Dendritic cell treated with granulocyte-macrophage colony-stimulating factor and Interleukin-4, amounts not matched to agents 40 ng/mL and 50 ng/mL, for 4 days (primary cell): ENCODE results near the gene GSAP.

Experiments
- H3K27ac Mint-ChIP-seq: one replicate; pipeline ENCODE4 v1.8.0; 2022; ENCODE audit warnings: mild to moderate bottlenecking, mixed read lengths
- H3K27me3 Mint-ChIP-seq: one replicate; pipeline ENCODE4 v1.8.0; 2022; ENCODE audit warnings: mild to moderate bottlenecking, mixed read lengths
- H3K36me3 Mint-ChIP-seq: one replicate; pipeline ENCODE4 v1.8.0; 2022; ENCODE audit warnings: low read depth, mixed read lengths
- H3K4me1 Mint-ChIP-seq: one replicate; pipeline ENCODE4 v1.8.0; 2022; ENCODE audit warnings: low read depth, mixed read lengths
- H3K4me3 Mint-ChIP-seq: one replicate; pipeline ENCODE4 v1.8.0; 2022; ENCODE audit warnings: mild to moderate bottlenecking, moderate library complexity, mixed read lengths
- H3K9me3 Mint-ChIP-seq: one replicate; pipeline ENCODE4 v1.8.0; 2022; ENCODE audit warnings: mixed read lengths
- intact Hi-C: fragments of 100-400 bp; cut with micrococcal nuclease; formaldehyde crosslinking; loops from one replicate; pipeline ENCODE4 v1.15.0; 2022

Gene GSAP

DNA sequence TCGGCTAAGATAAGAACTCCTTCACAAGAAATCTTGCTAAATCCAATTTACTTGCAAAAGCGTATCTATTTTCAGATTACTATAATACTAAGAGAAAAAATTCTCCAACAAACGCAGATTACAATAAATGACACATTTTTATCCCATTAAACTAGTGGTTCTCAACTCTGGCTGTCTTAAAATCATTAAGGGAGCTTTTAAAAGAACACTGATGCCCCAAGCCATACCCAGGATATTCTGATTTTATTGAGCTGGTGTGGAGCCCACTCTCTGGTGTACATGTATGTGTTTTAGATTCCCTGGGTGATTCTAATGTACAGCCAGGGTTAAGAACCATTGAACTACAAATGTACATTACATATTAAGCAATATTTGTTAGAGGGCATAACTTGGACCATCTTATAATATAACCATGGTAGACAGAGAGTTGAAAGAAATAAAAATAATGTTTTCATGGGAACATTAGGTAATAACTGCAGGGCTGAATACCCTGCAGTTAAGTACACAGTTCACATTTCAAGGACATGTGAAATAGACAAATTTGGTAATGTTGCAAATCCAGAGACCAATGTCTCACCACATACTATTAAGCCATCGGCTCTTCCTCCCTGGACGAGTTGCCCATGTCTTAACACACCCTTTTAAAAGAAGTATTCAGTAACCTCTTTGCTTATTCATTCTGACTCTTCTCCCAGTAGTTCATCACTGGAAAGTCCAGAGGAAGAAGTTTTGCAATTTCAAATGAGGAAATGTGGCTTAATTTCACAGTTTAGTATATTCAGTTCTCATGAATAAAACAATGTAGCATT lies 6.2 kb downstream of the GSAP start:
- no peaks in the 10 kb centered on the region for H3K9me3 Mint-ChIP-seq
- H3K4me1 Mint-ChIP-seq = peaks cover 30% of the 10 kb centered on the region
- intact Hi-C loops = no loop called here
- H3K27me3 Mint-ChIP-seq = no peaks in the 10 kb centered on the region
- H3K27ac Mint-ChIP-seq = peak overlapping the region; percentile 94
- H3K36me3 Mint-ChIP-seq = peaks cover 15% of the 10 kb centered on the region
- H3K4me3 Mint-ChIP-seq = no peak overlapping the region

DNA sequence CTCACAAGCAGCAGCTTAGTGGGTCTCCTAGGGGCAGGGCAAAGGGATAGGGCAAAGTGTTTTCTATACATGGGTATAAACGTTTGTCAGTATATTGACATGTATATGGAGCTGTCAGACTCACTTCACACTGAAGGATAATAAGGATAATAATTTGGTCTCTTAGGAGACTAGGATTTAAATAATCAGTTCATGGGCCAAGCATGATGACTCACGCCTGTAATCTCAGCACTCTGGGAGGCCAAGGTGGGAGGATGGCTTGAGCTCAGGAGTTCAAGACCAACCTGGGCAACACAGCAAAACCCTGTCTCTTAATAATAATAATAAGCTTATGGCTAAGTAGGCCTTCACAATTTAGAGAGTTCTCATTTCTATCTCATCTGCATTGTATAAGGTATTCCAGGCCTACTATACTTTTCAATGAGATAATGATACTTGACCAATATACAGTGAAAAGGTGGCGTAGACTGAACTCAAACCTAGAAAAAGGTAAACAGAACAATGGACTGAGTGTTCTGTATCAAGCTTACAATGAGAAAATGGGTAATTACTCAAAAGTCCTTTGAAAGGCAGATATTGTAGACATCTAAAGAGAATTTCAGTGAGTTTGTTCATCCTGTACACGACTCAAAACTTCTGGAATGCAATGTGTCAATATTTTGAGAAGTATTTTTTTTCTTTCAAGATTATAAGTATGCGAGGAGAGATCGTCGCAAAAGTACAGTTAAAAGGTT lies 7.0 kb downstream of the GSAP start:
- H3K9me3 Mint-ChIP-seq = no peaks in the 10 kb centered on the region
- H3K4me3 Mint-ChIP-seq = peak overlapping the region; percentile 9
- no peaks in the 10 kb centered on the region for H3K27me3 Mint-ChIP-seq
- H3K27ac Mint-ChIP-seq = peak overlapping the region; percentile 94
- peaks cover 13% of the 10 kb centered on the region for H3K36me3 Mint-ChIP-seq
- intact Hi-C loops = no loop called here
- H3K4me1 Mint-ChIP-seq = peaks cover 37% of the 10 kb centered on the region

DNA sequence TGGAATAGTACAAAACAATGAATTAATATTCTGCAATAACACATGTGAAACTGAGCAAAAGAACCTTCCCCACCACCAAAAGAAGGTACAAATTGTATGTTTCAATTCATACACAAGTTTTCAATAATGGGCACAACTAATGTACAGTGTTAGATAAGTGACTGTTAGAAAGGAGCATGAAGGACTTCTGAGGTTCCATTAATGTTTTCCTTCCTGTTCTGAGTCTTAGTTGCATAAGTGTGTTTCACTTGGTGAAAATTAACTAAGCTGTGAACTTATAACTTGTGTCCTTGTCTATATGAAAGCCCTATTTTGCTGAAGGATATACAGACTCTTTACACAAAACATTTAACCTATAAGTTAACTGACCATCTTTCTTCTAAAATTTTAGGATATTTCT lies 8.2 kb downstream of the GSAP start:
- intact Hi-C loops = no loop called here
- Mint-ChIP-seq H3K27ac (peak overlapping the region; percentile 94), H3K36me3 (peaks cover 22% of the 10 kb centered on the region), H3K4me3 (no peak overlapping the region), H3K27me3 (no peaks in the 10 kb centered on the region), H3K4me1 (peaks cover 44% of the 10 kb centered on the region), H3K9me3 (no peaks in the 10 kb centered on the region)

DNA sequence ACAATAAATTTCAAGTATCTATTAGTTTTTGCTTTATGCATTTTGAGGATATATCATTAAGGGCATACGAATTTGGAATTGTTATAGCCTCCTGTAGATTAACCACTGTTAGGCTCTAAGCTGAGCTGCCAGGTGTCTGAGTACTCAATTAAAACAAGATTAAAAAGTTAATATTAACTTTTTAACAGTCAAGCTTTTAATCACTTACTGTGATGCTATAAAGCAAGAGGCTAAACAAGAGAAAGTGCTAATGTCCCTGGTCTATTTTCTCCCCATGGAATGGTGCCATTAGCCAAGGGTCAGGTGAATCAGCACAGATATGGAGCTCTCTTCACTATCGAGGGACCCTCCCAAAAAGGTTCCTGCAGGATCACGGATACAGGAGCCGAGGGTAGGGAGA lies 9.7 kb downstream of the GSAP start:
- H3K4me3 Mint-ChIP-seq = no peak overlapping the region
- no peaks in the 10 kb centered on the region for H3K27me3 Mint-ChIP-seq
- intact Hi-C loops = no loop called here
- H3K9me3 Mint-ChIP-seq = no peaks in the 10 kb centered on the region
- H3K27ac Mint-ChIP-seq = no peak overlapping the region
- H3K4me1 Mint-ChIP-seq = peaks cover 38% of the 10 kb centered on the region
- H3K36me3 Mint-ChIP-seq = peaks cover 20% of the 10 kb centered on the region

DNA sequence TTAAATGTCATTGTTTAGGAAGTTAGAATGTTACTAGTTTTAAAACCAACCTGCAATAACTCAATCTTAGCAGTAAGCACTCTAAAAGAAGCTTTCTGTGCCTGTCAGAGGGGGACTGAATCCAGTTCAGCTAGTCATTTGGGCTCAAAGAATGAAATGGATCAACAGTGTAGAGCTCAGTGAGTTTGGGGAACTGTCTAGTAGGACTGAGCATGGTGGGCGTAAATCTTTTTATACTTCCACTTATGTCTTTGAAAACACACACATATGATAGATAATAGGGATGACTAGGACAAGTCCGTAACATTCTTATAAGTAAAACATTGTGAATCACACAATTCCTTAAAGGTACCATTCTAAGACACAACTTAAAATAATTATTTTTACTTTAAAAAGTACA lies 11.5 kb downstream of the GSAP start:
- H3K4me1 Mint-ChIP-seq = peaks cover 56% of the 10 kb centered on the region
- no peaks in the 10 kb centered on the region for H3K9me3 Mint-ChIP-seq
- H3K36me3 Mint-ChIP-seq = peaks cover 34% of the 10 kb centered on the region
- H3K27me3 Mint-ChIP-seq = no peaks in the 10 kb centered on the region
- no peak overlapping the region for H3K4me3 Mint-ChIP-seq
- intact Hi-C loops = no loop called here
- H3K27ac Mint-ChIP-seq = no peak overlapping the region

DNA sequence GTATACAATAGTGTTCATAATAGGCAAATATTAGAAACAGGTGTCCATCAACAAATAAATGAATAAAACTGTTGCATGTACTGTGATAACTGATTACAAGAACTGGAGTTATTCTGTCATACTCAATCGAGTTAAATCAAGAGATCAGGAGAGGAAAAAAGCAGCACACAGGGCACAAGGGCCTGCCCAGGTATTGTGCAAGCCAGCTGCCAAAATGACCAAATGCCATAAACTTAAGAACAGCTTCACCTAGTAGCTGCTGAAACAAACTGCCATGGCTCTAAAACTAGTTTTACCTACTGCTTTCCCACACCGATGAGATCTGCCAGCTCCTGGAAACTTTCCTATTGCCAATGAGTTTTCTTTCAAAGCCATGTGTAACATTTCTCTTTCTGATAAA lies 12.2 kb downstream of the GSAP start:
- intact Hi-C loops = no loop called here
- peaks cover 59% of the 10 kb centered on the region for H3K4me1 Mint-ChIP-seq
- no peaks in the 10 kb centered on the region for H3K9me3 Mint-ChIP-seq
- H3K27me3 Mint-ChIP-seq = no peaks in the 10 kb centered on the region
- peaks cover 34% of the 10 kb centered on the region for H3K36me3 Mint-ChIP-seq
- no peak overlapping the region for H3K4me3 Mint-ChIP-seq
- no peak overlapping the region for H3K27ac Mint-ChIP-seq

DNA sequence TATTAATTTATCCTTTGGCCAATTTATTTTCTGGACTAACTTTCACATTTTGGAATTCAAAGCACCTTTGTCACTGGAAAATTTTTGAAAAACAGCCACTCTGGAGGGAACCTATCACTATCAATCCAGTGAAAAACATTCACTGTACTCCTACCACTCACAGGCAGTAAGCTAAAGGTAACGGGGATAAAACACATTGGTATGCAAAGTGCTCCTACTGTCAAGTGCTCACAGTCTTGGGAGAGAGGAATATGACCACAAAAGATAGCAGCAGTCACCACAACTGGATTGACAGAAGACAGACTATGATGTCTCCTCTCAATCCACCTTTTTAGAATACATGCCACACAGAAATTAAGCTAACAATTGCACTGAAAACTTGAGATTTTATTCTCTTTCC lies 13.3 kb downstream of the GSAP start:
- H3K27me3 Mint-ChIP-seq = no peaks in the 10 kb centered on the region
- H3K4me3 Mint-ChIP-seq = no peak overlapping the region
- H3K36me3 Mint-ChIP-seq = peaks cover 39% of the 10 kb centered on the region
- peak overlapping the region; percentile 5 for H3K27ac Mint-ChIP-seq
- H3K9me3 Mint-ChIP-seq = no peaks in the 10 kb centered on the region
- intact Hi-C loops = no loop called here
- H3K4me1 Mint-ChIP-seq = peaks cover 53% of the 10 kb centered on the region

DNA sequence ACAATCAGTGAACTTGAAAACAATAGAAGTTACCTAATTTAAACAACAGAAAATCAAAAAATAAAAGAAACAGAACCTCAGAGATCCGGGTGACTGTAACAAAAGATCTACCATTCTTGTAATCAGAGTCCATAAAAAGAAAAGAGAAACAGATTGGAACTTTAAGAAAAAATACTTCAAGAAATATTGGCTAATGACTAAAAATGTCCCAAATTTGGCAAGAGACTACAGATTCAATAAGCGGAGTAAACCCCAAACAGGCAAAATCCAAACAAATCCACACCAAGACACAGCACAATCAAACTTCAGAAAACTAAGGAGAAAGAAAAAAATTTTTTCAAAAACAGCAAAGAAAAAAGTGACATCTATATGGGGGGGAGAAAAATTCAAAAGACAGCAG lies 15.1 kb downstream of the GSAP start:
- Mint-ChIP-seq H3K27ac (peak overlapping the region; percentile 85), H3K27me3 (no peaks in the 10 kb centered on the region), H3K36me3 (peaks cover 50% of the 10 kb centered on the region), H3K4me3 (peak overlapping the region; percentile 55), H3K9me3 (no peaks in the 10 kb centered on the region), H3K4me1 (peaks cover 53% of the 10 kb centered on the region)
- intact Hi-C loops = no loop called here

DNA sequence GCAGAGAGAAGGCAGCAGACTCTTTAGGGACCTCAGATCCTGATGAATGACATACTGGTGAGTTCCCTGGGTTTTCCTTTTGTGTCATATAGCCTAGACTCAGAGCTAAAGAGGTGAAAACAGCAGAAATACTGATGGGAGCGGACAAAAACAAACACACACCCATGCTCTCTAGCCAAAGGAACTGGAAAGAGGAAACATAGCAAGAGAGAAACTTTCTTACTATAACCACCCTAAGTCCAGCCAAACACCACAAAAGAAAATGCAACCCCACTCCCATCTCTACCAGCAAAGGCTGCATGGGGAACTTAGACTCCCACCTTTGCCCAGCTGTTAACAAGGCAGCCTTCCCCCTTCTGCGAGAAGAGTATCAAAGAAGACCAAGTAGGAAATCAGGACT lies 16.3 kb downstream of the GSAP start:
- Mint-ChIP-seq H3K9me3 (no peaks in the 10 kb centered on the region), H3K27me3 (no peaks in the 10 kb centered on the region), H3K27ac (peak overlapping the region; percentile 85), H3K4me1 (peaks cover 58% of the 10 kb centered on the region), H3K36me3 (peaks cover 62% of the 10 kb centered on the region), H3K4me3 (peak overlapping the region; percentile 32)
- intact Hi-C loops = no loop called here

DNA sequence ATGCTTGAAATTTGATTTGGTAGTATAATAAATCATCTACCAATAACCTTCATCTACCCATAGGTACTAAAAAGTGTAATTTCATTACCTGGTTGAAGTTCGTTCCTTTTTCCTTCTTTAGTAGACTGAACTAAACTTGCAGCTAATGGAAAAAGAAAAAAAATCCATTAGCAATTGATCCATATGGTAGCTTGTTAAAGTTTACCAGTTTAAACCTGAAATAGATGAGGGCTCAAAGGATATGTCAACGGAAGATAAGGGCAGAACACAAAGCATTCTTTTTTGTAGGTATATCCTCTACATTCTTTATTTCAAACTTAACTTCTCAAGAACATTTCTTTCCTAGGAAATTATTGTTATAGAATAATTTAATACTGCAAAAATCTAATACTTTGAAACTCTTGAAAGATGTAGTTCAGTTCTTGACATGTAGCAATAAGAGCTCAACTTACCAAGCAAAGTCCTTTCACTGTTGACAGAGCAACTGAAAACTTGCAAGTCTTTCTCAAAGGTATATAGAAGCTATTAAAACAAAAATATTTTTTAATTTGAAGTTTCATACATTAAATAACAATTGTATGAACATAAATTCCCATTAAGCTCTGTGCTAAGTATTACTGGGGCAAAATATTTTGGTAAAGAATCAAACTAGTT lies 19.1 kb downstream of the GSAP start:
- peaks cover 64% of the 10 kb centered on the region for H3K4me1 Mint-ChIP-seq
- intact Hi-C loops = no loop called here
- H3K27me3 Mint-ChIP-seq = no peaks in the 10 kb centered on the region
- H3K9me3 Mint-ChIP-seq = no peaks in the 10 kb centered on the region
- no peak overlapping the region for H3K27ac Mint-ChIP-seq
- no peak overlapping the region for H3K4me3 Mint-ChIP-seq
- H3K36me3 Mint-ChIP-seq = peaks cover 72% of the 10 kb centered on the region

DNA sequence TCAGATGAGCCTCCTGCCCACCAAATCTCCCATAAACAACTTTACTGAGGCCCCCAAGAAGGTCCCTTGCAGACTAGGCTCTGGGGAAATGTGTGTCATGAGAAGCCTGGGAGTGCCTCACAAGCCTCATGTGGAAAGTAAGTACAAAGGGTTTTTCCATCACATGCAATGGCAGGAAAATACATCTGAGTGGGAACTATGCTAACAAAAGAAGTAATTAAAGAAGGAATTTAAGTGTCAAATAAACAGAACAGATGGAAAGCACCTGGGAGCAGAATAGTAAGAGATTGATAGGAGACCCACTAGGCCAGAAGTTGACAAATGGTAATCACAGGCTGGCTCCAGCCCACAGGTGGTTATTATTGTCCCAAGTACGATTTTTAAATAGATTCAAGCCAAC lies 20.5 kb downstream of the GSAP start:
- Mint-ChIP-seq H3K36me3 (peaks cover 71% of the 10 kb centered on the region), H3K27me3 (no peaks in the 10 kb centered on the region), H3K4me3 (no peak overlapping the region), H3K4me1 (peaks cover 62% of the 10 kb centered on the region), H3K9me3 (no peaks in the 10 kb centered on the region), H3K27ac (no peak overlapping the region)
- intact Hi-C loops = no loop called here

DNA sequence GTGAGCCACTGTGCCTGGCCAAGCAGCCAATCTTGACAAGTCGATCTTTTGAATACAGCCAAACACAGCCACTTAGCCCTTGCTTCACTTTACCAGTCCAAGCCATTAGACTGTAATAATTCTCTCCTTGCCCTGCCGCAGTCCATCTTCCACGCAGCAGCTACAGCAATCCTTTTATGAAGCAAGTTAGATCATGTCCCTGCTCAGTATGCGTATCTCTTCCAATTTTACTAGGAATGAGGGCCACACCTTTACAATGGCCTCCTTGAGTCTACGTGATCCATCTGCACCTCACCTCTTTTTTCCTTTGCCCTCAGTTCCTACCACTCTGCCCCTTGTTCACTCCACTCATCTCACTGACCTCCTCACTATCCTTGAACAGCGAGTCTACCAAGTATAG lies 22.2 kb downstream of the GSAP start:
- intact Hi-C loops = loop anchor here (5.0 kb wide), 1 partner anchor 33 kb away; no protein-coding TSS in a partner anchor
- Mint-ChIP-seq H3K9me3 (no peaks in the 10 kb centered on the region), H3K36me3 (peaks cover 78% of the 10 kb centered on the region), H3K4me1 (peaks cover 47% of the 10 kb centered on the region), H3K27ac (peak overlapping the region; percentile 4), H3K4me3 (no peak overlapping the region), H3K27me3 (no peaks in the 10 kb centered on the region)

DNA sequence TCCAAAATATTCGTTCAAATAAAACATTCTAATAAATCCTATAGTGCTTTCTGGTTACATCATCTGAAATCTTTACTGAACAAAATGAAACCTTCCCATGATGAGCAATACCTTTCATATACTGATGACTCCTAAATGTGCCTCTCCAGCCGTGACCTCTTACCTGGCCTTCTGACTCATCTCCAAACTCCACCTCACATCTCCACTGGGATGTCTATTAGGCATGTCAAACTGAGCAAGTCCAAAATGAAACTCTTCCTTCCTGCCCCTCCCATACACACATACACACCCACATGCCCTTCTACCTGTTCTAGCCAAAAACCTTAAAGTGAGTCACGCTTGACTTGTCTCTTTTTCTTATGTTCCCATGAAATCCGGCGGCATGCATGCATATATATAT lies 22.9 kb downstream of the GSAP start:
- Mint-ChIP-seq H3K27ac (peak overlapping the region; percentile 84), H3K9me3 (no peaks in the 10 kb centered on the region), H3K4me3 (no peak overlapping the region), H3K36me3 (peaks cover 78% of the 10 kb centered on the region), H3K4me1 (peaks cover 53% of the 10 kb centered on the region), H3K27me3 (no peaks in the 10 kb centered on the region)
- intact Hi-C loops = loop anchor here (5.0 kb wide), 1 partner anchor 34 kb away; no protein-coding TSS in a partner anchor

DNA sequence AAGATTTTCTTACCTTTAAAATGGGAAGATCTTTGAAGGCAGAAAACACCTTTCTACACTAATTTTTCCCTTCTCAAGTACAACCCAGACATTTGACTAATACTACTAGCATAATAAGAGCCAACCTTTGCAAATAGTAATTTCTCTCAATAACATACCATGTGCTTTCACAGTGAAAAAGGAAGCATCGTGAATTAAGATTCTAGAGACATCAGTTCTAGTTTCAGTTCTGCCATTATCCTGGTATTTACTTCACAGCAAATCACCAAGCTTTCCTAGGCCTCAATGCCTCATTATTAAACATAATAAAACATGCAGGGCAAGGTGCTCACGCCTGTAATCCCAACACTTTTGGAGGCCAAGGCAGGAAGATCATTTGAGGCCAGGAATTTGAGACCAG lies 24.9 kb downstream of the GSAP start:
- no peaks in the 10 kb centered on the region for H3K27me3 Mint-ChIP-seq
- H3K9me3 Mint-ChIP-seq = no peaks in the 10 kb centered on the region
- intact Hi-C loops = loop anchor here (5.0 kb wide), 1 partner anchor 36 kb away; no protein-coding TSS in a partner anchor
- no peak overlapping the region for H3K4me3 Mint-ChIP-seq
- peak overlapping the region; percentile 84 for H3K27ac Mint-ChIP-seq
- peaks cover 61% of the 10 kb centered on the region for H3K4me1 Mint-ChIP-seq
- peaks cover 85% of the 10 kb centered on the region for H3K36me3 Mint-ChIP-seq
